ENCODE data around the gene ABHD5. TPM values are rescaled to one million over a fixed set of nuclear protein-coding genes. Genes with fewer than 3 reads are reported as not detected.
A peak's percentile ranks its signal among the peaks of the same experiment; 100 is the strongest.

The ABHD5 gene
- total and polyA plus RNA-seq, 2 of the 13 experiments (the other 11 are each of a cell fraction or from before 2014, with no cell fraction given) = 4.5 to 13.3 TPM

GRCh38 chr3:43709022-43709421 lies 18.3 kb downstream of the ABHD5 start (continued):
- TF ChIP-seq ZNF552 (CRISPR knock-in tag; IDR thresholded peaks at IDR 0.05; ENCODE audit: borderline replicate concordance) = no peak
- TF ChIP-seq HOXA5 (CRISPR knock-in tag; IDR thresholded peaks at IDR 0.05) = 0 out of 2 replicates have a peak, but pooled peaks have one; percentile 34
- no peak for TF ChIP-seq NFRKB (IDR thresholded peaks at IDR 0.05)
- TF ChIP-seq ZNF713 (CRISPR knock-in tag; IDR thresholded peaks at IDR 0.05) = no peak
- TF ChIP-seq ZNF564 (CRISPR knock-in tag; IDR thresholded peaks at IDR 0.05) = 0 out of 2 replicates have a peak, but pooled peaks have one; percentile 54
- TF ChIP-seq FOXC1 (CRISPR knock-in tag; IDR thresholded peaks at IDR 0.05; ENCODE audit: borderline replicate concordance) = no peak
- 0 out of 2 replicates have a peak, but pooled peaks have one; percentile 38 for TF ChIP-seq ELF3 (CRISPR knock-in tag; IDR thresholded peaks at IDR 0.05)
- TF ChIP-seq STAT5B (CRISPR knock-in tag; IDR thresholded peaks at IDR 0.05) = no peak
- peak; percentile 30; the same call in 1 of the 2 replicates for TF ChIP-seq HOMEZ (CRISPR knock-in tag; IDR thresholded peaks at IDR 0.05; ENCODE audit: low read depth)
- no peak for TF ChIP-seq PITX1 (CRISPR knock-in tag; IDR thresholded peaks at IDR 0.05)
- TF ChIP-seq, protein P1, sequence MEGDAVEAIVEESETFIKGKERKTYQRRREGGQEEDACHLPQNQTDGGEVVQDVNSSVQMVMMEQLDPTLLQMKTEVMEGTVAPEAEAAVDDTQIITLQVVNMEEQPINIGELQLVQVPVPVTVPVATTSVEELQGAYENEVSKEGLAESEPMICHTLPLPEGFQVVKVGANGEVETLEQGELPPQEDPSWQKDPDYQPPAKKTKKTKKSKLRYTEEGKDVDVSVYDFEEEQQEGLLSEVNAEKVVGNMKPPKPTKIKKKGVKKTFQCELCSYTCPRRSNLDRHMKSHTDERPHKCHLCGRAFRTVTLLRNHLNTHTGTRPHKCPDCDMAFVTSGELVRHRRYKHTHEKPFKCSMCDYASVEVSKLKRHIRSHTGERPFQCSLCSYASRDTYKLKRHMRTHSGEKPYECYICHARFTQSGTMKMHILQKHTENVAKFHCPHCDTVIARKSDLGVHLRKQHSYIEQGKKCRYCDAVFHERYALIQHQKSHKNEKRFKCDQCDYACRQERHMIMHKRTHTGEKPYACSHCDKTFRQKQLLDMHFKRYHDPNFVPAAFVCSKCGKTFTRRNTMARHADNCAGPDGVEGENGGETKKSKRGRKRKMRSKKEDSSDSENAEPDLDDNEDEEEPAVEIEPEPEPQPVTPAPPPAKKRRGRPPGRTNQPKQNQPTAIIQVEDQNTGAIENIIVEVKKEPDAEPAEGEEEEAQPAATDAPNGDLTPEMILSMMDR (CRISPR knock-in tag; IDR thresholded peaks at IDR 0.05) = no peak
- peak; percentile 33; the same call in 1 of the 2 replicates for TF ChIP-seq NR2F6 (IDR thresholded peaks at IDR 0.05)
- 0 out of 2 replicates have a peak, but pooled peaks have one; percentile 50 for TF ChIP-seq NR2F6 (CRISPR knock-in tag; IDR thresholded peaks at IDR 0.05)
- no peak for TF ChIP-seq E2F1 (CRISPR knock-in tag; IDR thresholded peaks at IDR 0.05)
- TF ChIP-seq, protein P2, sequence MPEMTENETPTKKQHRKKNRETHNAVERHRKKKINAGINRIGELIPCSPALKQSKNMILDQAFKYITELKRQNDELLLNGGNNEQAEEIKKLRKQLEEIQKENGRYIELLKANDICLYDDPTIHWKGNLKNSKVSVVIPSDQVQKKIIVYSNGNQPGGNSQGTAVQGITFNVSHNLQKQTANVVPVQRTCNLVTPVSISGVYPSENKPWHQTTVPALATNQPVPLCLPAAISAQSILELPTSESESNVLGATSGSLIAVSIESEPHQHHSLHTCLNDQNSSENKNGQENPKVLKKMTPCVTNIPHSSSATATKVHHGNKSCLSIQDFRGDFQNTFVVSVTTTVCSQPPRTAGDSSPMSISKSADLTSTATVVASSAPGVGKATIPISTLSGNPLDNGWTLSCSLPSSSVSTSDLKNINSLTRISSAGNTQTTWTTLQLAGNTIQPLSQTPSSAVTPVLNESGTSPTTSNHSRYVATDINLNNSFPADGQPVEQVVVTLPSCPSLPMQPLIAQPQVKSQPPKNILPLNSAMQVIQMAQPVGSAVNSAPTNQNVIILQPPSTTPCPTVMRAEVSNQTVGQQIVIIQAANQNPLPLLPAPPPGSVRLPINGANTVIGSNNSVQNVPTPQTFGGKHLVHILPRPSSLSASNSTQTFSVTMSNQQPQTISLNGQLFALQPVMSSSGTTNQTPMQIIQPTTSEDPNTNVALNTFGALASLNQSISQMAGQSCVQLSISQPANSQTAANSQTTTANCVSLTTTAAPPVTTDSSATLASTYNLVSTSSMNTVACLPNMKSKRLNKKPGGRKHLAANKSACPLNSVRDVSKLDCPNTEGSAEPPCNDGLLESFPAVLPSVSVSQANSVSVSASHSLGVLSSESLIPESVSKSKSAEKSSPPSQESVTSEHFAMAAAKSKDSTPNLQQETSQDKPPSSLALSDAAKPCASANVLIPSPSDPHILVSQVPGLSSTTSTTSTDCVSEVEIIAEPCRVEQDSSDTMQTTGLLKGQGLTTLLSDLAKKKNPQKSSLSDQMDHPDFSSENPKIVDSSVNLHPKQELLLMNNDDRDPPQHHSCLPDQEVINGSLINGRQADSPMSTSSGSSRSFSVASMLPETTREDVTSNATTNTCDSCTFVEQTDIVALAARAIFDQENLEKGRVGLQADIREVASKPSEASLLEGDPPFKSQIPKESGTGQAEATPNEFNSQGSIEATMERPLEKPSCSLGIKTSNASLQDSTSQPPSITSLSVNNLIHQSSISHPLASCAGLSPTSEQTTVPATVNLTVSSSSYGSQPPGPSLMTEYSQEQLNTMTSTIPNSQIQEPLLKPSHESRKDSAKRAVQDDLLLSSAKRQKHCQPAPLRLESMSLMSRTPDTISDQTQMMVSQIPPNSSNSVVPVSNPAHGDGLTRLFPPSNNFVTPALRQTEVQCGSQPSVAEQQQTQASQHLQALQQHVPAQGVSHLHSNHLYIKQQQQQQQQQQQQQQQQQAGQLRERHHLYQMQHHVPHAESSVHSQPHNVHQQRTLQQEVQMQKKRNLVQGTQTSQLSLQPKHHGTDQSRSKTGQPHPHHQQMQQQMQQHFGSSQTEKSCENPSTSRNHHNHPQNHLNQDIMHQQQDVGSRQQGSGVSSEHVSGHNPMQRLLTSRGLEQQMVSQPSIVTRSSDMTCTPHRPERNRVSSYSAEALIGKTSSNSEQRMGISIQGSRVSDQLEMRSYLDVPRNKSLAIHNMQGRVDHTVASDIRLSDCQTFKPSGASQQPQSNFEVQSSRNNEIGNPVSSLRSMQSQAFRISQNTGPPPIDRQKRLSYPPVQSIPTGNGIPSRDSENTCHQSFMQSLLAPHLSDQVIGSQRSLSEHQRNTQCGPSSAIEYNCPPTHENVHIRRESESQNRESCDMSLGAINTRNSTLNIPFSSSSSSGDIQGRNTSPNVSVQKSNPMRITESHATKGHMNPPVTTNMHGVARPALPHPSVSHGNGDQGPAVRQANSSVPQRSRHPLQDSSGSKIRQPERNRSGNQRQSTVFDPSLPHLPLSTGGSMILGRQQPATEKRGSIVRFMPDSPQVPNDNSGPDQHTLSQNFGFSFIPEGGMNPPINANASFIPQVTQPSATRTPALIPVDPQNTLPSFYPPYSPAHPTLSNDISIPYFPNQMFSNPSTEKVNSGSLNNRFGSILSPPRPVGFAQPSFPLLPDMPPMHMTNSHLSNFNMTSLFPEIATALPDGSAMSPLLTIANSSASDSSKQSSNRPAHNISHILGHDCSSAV (CRISPR knock-in tag; IDR thresholded peaks at IDR 0.05; ENCODE audit: borderline replicate concordance) = no peak
- no peak for TF ChIP-seq FOXP1 (IDR thresholded peaks at IDR 0.05)
- peak; percentile 76; the same call in 1 of the 2 replicates for TF ChIP-seq FOXP1 (CRISPR knock-in tag; IDR thresholded peaks at IDR 0.05)
- TF ChIP-seq ATF4 (CRISPR knock-in tag; IDR thresholded peaks at IDR 0.05) = peak in 1 of 2 experiments; percentile 80; a peak in 2 of 4 replicates

Data from HepG2 (cell line).